Astrocyte of the spinal cord (primary cell): ENCODE data around the gene HPRT1.

Experiments
- DNase-seq: peaks from one replicate; pipeline ENCODE4 v3.0.0; 2011; ENCODE audit warnings: low read depth, low spot score
- H3K4me3 ChIP-seq: 2 replicates; pipeline ENCODE4 v1.5.1; 2011; ENCODE audit warnings: low read depth, mild to moderate bottlenecking, low read length, moderate library complexity
- in situ Hi-C: cut with HindIII; loops from 2 replicates; pipeline ENCODE4 v1.10.0; 2017; ENCODE audit warnings: low sequenced_read_pairs
- TF ChIP-seq, protein P1 (sequence below): IDR thresholded peaks from 2 replicates; pipeline ENCODE4 v1.5.1; 2012; ENCODE audit warnings: low read depth, mild to moderate bottlenecking, low read length, inconsistent platforms

The HPRT1 gene

DNA sequence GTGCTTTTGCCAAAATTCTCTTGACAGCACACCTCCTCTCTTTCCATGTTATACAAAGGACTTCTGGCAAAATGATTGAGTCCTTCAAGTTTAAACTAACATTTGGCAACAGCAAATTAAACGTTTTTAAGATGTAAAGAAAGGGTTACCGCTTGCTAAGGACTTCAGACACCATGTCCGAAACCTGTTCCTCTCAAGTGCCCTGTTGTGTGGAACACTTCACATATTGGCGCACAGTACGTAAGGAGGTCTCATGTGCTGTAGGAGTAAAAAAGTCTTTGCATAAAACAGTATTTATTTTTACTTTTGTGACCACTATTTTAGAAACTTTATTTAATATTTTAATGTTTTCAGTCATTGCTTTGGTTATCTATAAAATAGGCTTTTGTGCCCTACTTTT is 33.7 kb upstream of the HPRT1 start:
- DNase-seq = no peak
- no peak overlapping the region for H3K4me3 ChIP-seq
- TF ChIP-seq, protein P1, sequence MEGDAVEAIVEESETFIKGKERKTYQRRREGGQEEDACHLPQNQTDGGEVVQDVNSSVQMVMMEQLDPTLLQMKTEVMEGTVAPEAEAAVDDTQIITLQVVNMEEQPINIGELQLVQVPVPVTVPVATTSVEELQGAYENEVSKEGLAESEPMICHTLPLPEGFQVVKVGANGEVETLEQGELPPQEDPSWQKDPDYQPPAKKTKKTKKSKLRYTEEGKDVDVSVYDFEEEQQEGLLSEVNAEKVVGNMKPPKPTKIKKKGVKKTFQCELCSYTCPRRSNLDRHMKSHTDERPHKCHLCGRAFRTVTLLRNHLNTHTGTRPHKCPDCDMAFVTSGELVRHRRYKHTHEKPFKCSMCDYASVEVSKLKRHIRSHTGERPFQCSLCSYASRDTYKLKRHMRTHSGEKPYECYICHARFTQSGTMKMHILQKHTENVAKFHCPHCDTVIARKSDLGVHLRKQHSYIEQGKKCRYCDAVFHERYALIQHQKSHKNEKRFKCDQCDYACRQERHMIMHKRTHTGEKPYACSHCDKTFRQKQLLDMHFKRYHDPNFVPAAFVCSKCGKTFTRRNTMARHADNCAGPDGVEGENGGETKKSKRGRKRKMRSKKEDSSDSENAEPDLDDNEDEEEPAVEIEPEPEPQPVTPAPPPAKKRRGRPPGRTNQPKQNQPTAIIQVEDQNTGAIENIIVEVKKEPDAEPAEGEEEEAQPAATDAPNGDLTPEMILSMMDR = no peak
- in situ Hi-C loops = no loop called here

DNA sequence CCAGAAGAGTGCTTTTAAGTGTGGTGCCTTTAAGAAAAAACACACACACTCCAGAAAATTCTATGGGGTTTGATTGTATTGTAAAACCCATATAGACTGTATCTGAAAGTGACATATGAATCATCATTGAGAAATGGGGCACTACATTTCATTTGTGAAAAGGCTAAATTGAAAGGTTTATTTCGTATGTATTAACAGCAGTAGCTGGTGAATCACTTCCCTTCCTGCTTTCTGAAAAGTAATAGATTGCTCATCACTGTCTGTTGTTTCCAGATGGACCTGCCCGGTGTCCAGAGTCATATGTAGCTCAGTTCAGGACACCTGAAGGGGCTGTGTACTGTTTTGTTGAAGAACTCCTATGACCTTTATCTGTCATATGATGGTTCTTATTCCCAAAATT is 28.1 kb upstream of the HPRT1 start:
- TF ChIP-seq, protein P1 = no peak
- no peak overlapping the region for H3K4me3 ChIP-seq
- in situ Hi-C loops = no loop called here
- peak; percentile 58 for DNase-seq

DNA sequence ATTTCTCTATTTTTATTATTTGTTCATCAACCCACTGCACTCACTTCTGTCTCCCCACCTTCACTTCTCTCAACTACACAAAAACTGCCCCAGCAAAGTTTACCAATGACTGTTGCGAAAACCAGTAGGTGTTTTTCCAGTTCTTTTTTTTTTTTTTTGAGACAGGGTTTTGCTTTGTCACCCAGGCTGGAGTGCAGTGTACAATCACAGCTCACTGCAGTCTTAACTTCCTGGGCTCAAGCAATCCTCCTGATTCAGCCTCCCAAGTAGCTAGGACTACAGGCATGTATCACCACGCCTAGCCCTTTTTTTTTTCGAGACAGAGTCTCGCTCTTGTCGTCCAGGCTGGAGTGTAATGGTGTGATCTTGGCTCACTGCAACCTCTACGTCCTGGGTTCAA is 24.1 kb upstream of the HPRT1 start:
- in situ Hi-C loops = no loop called here
- DNase-seq = no peak
- H3K4me3 ChIP-seq = no peak overlapping the region
- TF ChIP-seq, protein P1 = no peak

DNA sequence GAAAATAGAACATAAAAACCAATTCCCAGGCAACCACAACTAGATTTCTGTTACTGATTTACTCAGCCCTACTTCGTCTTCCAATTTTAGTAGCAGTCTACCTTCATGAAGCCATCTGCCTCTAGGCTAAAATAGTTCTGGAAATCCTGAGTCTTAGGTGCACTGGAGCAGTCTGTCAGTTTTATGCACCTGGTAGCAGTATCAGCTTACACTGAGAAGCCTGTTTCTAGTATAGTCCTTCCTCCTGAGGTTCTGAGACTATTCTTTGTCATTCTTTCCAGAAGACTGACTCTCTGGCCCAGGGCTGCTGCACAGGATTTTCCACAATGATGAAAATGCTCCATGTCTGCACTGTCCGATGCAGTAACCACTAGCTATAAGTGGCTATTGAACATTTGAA is 16.9 kb upstream of the HPRT1 start:
- no peak overlapping the region for H3K4me3 ChIP-seq
- no peak for DNase-seq
- TF ChIP-seq, protein P1 = no peak
- in situ Hi-C loops = no loop called here

DNA sequence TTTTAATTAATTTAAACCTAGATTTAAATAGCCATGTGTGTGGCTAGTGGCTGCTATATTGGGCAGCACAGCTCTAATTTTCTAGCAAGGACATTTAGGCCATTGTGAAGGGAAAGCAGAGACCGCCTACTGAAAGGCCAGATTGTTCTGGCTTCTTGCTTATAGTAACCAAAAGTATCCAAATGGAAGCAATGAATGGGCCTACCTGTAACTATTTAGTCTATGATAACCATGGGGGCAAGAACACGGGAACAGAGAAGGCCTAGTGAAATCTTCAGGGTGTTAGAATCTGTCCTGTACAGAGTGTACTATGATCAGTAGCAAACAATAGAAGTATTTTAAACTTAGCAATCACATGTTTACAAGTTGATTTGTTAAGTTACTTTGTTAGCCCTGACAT is 16.5 kb upstream of the HPRT1 start:
- in situ Hi-C loops = no loop called here
- DNase-seq = no peak
- H3K4me3 ChIP-seq = no peak overlapping the region
- TF ChIP-seq, protein P1 = no peak

DNA sequence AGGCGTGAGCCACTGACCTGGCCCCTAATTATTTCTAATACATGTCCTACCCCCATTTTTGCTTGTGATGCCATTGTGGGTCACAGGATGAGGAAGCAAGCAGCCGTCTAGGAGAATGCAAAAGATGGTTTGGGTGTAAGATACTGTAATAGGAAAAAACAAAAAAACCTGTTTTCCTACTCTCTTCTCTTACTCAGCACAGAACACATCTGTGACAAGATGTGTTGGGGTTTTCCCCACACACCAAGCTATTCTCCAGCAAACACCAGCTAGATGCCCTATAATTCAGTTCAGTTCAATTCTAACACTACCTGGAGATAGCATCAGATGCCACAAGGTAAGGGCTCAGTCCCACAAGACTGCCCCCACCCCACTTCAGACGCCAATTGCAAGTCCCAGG is 15.3 kb upstream of the HPRT1 start:
- DNase-seq = no peak
- in situ Hi-C loops = no loop called here
- TF ChIP-seq, protein P1 = no peak
- H3K4me3 ChIP-seq = no peak overlapping the region

DNA sequence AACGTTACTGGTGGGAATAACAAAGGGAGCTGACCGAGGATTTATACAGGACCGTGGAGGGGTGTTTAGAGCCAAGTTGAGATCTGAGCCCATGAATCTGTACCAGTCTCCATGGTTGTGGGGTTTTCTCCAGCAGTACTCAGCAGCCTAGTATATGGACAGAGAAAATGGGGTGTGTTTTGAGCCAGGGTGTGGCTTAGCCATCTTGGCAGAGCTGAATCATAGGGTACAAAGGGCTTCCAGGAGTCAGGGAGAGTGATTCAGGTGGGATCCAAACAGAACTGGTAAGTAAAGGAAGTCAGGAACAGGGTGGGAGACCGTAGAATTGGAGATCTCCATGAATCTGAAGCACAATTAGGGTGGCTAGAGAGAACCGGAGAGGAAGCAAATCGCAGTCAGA is 7.4 kb upstream of the HPRT1 start:
- in situ Hi-C loops = no loop called here
- TF ChIP-seq, protein P1 = no peak
- DNase-seq = no peak
- no peak overlapping the region for H3K4me3 ChIP-seq
